SHP77 (cell line): ENCODE measurements around the gene PLA2G4F.

Experiments
- DNase-seq, 2 experiments: peaks; one replicate each; lab custom pipeline; 2025; lab: John Stamatoyannopoulos, UW

Gene PLA2G4F

DNA sequence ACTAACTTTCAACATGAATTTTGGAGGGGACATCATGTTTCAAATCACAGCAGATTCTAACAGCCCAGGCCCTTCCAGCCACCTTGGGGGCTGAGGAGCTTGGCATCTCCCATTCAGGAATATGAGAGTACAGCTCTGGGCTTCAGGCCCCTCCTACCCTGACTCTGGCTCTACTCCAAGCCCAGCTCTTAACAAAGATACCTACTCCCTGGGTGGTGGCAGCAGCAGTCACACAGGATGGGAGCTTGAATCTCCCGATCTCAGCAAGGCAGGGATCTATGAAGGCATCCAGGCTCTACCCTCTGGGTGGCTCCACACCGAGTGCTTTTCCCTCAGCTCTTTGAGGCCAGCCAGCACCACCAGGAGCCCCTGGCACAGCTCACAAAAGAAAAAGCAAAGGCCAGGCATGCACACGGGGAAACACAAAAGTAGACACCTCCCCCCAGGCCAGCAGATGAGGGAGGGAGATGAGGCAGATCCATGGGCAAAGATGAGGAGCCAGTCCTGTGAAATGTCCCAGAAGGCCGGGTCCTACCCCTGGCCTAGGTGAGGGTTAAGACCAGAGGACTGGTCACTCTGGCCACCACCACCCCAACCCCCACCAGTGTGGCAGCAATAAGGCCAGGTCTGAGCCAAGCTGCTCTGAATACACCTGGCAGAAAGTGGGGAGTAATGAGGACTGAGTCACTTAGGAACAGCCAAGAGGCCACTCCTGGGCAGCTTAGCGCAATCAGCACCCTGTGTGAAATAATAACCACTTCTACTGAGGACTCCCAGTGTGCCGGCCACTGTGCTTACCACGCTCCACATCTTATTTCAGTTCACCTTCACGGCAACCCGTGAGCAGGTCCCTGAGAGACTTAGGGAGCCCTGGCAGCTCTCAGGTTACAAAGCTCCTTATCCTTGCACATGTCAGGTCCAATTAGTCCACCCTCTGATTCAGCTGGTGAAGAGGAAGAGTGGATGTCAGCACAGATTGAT is 24.3 kb downstream of the PLA2G4F start:
- peak in 1 of 2 experiments; percentile 40 for DNase-seq

DNA sequence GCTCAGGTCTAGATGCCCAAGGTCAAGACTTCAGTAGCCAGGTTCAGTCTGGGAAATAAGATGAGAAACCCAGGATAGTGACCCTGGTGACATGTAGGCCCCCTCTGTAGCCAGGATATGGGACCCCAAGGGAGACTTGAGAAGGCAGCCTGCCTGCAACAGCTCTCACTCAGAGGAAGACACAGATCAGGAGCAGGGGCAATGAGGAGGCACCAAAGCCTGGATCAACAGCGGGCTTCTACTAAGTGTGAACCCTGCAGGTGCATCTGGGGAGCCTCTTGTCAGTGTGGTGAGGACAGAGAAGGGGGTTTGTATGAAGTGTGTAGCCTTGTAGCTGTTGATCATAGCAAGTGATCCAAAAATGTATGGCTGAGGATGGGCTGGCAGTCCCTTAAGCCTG is 25.4 kb downstream of the PLA2G4F start:
- no peak for DNase-seq

DNA sequence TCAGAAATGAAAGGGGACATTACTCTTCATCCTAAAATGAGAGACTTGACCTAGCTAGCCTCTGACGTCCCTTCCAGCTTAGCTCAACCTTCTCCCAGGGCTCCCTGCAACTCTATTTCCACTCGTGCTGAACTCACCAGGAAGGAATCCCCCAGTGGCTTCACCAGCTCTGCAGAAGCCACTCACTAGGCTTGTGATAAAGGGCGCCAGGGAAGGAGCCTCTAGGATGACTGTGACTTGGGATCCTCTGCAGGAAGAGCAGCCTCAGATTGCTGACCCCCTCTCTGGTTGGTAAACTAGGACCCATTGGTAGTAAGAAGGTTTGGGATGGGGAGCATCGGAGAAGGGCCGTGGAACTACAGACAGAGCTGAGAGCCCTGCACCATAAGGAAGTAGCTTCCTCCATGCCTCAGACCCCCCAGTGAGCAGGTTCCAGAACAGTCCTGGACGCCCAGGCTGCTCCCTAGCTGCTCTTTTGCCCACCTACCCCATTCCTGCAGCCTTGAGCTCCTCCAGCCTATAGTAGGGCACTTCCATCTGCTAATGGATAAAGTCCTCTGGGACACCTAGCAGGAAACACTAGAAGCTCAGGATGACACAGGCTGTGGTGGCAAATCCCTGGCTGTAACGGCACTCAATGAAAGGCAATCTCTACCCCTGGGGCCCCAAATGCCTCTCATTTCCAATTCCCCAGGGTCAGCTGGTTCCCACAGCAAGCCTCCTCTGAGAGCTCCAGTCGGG is 26.0 kb downstream of the PLA2G4F start:
- no peak for DNase-seq

GRCh38 chr15:42129364-42129763 is 27.1 kb downstream of the PLA2G4F start:
- DNase-seq: no peak

- DNase-seq: no peak
Measured at GRCh38 chr15:42128476-42128875, 28.0 kb downstream of the PLA2G4F start.

- no peak for DNase-seq
Measured at GRCh38 chr15:42123546-42123945, 32.9 kb downstream of the PLA2G4F start.

DNA sequence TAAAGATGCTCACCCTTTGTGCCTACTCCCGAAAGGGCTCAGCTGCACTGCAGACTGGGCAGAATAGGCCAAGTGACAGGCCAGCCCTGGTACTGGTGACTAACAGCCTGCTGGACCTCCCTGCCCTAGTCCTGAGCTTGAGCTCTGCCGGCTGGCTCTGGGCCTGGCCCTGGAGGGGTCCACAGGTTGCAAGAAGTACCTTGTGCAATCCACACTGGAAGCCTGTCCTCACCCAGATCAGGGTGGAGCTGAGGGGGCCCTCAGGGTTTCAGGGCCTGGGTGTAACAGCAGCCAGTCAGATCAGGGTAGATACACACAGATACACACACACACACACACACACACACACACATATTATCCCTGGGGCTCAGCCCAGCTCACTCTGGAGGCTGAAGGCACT is 34.8 kb downstream of the PLA2G4F start:
- no peak for DNase-seq

DNA sequence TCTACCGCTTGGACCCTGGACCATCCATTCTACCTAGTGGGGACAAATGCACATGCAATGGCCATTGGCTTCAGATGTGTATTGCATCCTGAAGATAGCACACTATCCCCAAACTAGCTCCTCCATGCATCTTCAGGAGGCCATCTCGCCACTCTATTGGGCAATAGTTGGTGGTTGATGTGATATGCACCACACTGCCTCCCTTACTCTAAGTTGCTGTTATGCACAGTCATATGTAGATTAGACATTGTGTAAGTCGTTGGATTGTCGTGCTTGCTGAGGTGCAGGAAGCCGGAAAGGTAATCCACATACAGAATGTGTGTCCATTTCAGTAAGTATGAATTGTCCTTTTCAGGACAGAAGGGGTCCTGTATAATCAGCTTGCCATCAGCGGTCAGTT is 35.4 kb downstream of the PLA2G4F start:
- DNase-seq: no peak

DNA sequence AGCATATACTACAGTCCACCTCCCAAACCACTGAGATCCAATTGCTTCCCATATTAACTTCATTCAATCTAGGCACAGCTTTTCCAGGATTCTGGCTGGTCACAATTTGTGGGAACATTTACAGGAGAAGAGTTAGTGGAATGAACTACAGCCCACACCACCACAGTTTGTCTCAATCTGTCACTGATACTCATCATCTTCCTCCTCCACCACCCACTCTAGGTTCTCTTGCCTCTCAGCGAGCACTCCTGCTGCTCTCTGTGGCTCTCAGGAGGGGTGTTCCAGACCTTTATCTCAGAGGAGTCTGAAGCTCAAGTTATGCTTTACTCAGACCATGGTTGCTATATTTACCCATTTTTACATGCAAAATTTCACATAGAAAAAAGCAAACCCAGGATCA is 36.2 kb downstream of the PLA2G4F start:
- no peak for DNase-seq

- no peak for DNase-seq
Measured at GRCh38 chr15:42119446-42119760, 37.0 kb downstream of the PLA2G4F start.

DNA sequence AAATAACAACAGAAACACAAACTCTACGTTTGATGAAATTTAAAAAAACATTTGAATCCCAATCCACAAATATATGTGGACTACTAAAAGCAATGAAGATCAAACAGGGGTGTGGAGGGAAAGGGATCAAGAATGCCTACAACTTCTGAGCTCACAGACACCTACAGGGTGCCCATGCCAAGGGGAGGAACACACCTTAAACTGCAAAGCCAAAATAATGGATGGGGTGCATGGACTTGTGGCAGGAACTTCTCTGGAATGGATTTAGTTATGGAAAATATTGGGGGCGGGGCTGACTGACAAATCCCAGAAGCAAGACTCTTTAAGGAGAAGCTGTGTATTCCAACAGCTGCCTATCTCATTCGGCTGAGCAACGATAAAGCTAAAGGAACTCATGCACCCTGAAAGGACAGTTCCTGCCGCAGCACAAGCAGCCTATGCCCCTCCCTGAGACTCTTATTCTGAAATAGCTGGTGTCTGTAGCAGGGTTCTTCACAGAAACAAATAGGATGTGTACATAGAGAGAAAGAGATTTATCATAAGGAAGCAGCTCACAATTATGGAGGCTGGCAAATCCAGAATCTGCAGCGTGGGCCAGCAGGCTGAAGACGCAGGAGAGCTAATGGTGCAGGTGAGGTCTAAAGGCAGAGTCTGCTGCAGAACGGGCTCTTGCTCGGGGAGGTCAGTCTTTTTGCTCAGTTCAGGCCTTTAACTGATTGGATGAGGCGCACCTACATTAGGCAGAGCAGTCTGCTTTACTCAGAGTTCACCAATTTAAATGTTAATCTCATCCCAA is 37.6 kb downstream of the PLA2G4F start:
- peak in 1 of 2 experiments; percentile 20 for DNase-seq

DNA sequence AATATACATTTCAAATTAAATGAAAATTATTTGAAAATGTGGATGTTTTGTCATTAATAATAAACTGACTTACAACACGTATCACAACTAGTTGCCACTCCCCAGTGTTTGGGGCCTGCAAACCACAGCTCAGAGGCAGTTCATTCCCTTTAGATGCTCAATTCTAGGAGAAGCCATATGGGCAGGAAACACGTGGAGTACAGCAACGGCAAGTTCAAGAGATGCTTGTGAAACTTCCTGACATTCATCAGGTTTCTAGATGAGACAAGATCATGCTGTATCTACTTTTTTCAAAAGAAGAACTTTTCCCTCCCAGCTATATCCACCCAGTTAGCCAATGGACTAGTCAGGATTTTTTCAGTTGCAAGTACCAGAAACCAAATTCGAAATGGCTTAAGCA is 44.5 kb downstream of the PLA2G4F start:
- no peak for DNase-seq

DNA sequence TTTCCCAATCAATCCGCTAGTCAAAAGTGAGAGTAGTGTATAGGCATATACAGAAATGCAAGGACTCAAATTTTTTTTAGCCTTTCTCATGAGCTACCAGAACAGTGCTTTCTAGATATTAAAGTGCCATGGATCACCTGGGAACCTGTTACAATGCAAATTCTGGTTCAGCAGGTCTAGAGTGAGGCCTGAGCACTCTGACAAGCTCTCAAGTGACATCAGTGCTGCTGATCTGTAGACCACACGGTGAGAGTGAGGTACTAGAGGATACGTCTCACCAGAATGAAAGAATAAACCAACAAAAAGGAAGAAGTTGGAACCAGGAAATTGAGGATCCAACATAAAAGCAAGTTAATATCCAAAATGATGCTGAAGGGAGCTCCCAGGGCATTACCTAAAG is 46.1 kb downstream of the PLA2G4F start:
- DNase-seq: no peak

GRCh38 chr15:42108806-42109205 is 47.6 kb downstream of the PLA2G4F start:
- no peak for DNase-seq

DNA sequence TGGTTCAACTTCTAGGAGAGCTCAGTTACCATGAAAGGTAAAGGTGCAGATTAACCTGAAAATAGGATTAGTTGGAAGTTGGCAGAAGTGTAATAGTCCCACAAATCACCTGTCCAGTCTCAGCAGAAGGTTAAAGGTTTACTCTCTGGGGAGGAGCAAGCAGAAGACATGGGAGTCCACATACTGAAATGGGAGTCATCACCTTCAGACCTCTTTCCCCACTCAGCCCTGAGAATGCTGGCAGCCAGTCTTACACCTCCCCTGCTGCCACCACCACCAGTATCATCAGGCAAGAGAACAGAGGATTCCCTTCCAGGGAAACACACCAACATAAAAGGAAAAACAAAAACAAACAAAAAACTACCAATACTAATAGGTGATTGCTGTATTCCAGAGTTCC is 48.2 kb downstream of the PLA2G4F start:
- no peak for DNase-seq

DNA sequence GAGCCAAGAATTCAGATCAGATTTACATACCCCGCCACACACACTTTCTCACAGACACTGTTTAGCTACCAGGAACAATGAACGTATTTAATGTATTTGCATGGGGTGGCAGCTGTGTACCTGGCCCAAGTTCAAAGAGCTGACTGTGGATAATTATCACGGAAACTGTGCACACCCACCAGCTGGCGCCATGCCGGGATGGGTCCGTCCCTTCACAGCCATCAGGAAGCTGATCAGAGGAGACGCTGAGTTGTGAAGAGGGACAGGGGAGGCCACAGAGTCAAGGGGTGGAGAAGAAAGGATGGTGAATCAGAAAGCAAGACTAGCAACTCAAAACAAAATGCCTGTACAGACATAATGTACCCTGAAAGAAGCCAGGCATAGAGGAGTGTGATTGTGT is 49.0 kb downstream of the PLA2G4F start:
- peak; percentile 30 to 51 for DNase-seq

- DNase-seq: no peak
Measured at GRCh38 chr15:42106288-42106687, 50.1 kb downstream of the PLA2G4F start.

GRCh38 chr15:42104095-42104891 is 52.1 kb downstream of the PLA2G4F start:
- no peak for DNase-seq

GRCh38 chr15:42102646-42103235 is 53.7 kb downstream of the PLA2G4F start:
- DNase-seq: no peak

DNA sequence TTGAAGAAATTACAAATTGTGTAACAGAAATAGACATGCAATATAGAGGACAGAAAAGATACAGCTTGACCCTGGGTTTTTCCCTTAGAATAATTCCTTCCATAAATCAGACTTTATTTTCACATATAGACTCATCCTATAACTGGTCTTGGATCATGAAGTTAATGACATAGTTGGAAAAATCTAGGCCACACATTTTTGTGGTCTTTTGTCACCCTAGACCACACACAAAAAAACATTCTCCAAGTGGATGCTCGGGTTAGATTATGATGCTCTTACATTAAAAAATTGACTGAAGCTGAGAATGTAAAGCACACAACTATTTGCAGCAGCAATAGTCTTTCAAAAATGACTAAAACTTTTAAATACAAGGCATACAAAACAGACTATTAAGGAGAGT is 54.6 kb downstream of the PLA2G4F start:
- DNase-seq: no peak
